Ovary (tissue), 3 donors: ENCODE data around the gene TICAM1.

ENCODE experiments used
- POLR2A ChIP-seq: fragments of 450-650 bp; IDR thresholded peaks from one replicate; pipeline ENCODE4 v1.6.1; 2017; ENCODE audit warnings: antibody characterized with exemption, mild to moderate bottlenecking, moderate library complexity
- TF ChIP-seq, protein P1 (sequence below), 3 donors: fragments of 450-650 bp in 2 of 3; fragments of 200-600 bp in 1 of 3; IDR thresholded peaks; one replicate each; pipeline versions ENCODE4 v1.5.1 to v1.8.0; 2016 to 2022; ENCODE audit warnings: antibody characterized with exemption in 3 of 3, mild to moderate bottlenecking in 1 of 3
- donor health status: DM: no; HTN: no; CAD: no.

DNA sequence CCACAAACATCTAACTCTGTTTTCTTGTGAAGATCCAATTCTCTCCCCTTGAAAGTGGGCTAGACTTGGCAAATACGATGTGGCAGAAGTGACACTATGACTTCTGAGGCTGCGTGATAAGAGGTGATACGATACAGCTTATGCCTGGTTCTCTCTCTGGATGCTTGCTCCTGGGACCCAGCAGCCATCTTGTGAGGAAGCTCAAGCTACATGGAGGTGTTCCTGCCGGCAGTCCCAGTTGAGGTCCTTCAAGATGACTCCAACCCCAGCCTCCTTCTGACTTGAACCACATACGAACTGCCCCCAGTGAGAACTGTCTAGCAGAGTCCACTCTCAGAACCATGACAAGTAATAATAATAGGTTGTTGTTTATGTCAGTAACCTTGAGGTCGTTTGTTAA, 50.7 kb downstream of the TICAM1 start:
- TF ChIP-seq, protein P1, sequence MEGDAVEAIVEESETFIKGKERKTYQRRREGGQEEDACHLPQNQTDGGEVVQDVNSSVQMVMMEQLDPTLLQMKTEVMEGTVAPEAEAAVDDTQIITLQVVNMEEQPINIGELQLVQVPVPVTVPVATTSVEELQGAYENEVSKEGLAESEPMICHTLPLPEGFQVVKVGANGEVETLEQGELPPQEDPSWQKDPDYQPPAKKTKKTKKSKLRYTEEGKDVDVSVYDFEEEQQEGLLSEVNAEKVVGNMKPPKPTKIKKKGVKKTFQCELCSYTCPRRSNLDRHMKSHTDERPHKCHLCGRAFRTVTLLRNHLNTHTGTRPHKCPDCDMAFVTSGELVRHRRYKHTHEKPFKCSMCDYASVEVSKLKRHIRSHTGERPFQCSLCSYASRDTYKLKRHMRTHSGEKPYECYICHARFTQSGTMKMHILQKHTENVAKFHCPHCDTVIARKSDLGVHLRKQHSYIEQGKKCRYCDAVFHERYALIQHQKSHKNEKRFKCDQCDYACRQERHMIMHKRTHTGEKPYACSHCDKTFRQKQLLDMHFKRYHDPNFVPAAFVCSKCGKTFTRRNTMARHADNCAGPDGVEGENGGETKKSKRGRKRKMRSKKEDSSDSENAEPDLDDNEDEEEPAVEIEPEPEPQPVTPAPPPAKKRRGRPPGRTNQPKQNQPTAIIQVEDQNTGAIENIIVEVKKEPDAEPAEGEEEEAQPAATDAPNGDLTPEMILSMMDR (IDR thresholded peaks at IDR 0.05), result no peak
- no peak for TF ChIP-seq POLR2A
